G401.6 (cell line): ENCODE data around the gene CTSE.
"Not testable (repeated sequence)": the region's sequence is repeated elsewhere in the genome, so short reads cannot be mapped to it uniquely, and the experiment has no call there.

Experiments
- FAIRE-seq: peaks from 2 replicates; lab custom pipeline; 2012; peaks lifted over from hg19 to GRCh38; lab: Jason Lieb, UNC

Gene CTSE

GRCh38 chr1:206023695-206024094 is at the start of gene CTSE:
Gene CTSE (minus strand): TSS chr1:206023895. CDS start chr1:206023791, 104 bp downstream.
- FAIRE-seq = no peak

- no peak for FAIRE-seq
Observed at GRCh38 chr1:206070627-206071304, 47.1 kb upstream of the CTSE start.

- no peak for FAIRE-seq
Observed at GRCh38 chr1:206068314-206068713, 44.6 kb upstream of the CTSE start.

DNA sequence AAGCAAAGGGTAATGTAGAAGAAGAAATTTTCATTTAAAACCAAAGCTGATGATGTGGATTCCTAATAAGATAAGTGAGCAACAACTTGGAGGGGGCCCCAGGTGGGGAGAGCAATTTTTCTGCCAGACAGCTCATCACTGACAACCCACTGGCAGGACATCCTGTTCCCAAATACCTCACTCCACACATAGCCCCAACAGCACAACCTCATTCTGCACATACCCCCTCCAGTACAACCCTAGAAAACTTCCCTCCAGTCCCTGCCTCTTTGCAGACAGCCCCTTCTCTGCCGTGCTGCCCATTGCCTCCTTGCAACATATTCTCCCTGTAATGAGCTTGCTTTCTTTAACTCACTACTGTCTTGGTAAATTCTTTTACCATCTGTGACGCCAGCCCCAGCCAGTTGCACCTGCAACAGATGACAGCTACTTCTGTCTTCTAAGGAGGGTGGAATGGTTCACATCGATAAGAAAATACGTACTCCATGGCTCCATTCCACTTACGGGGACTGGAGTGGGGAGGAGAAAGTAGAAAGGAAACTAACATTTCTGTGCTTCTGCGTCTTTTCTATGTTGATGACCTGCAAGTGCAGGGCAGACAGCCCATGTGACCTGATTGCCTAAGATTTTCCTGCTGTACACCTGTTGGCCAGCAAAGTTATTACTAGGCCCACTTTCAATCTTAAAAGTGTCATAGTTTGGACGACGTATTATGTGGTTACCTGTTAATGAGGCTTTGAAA is 44.0 kb upstream of the CTSE start:
- FAIRE-seq = no peak

- no peak for FAIRE-seq
Observed at GRCh38 chr1:206066479-206067171, 42.9 kb upstream of the CTSE start.

DNA sequence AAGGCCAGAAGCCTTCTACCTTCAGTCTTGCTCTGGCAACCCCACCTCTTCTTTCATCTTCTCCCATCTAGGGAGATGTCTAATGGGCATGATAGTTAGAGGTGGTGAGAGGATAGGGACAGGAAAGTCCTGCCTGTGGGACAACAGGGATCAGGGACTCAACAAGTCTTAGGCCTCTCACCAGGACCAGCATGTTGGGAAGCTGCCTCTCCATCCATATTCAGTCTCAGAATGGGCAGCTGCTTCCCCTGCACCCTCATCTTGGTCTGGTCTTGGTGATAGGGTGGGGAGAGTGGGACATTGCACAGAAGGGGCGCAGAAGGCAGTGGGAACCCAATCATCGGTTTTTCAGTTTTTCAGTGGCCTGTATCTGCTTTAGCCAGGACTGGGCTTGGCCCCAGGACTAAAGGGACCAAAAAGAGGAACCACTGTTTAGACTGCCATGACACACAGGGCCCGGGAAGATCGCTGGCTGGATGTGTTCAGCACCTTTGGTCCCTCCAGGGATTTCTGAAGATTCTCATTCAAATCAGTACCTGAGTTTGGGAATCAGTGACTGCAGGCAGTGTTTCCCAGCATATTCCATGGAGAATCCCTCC is 42.0 kb upstream of the CTSE start:
- FAIRE-seq = no peak

GRCh38 chr1:206064501-206064900 is 40.8 kb upstream of the CTSE start:
- FAIRE-seq = not testable (repeated sequence)

- FAIRE-seq = not testable (repeated sequence)
Observed at GRCh38 chr1:206064001-206064400, 40.3 kb upstream of the CTSE start.

DNA sequence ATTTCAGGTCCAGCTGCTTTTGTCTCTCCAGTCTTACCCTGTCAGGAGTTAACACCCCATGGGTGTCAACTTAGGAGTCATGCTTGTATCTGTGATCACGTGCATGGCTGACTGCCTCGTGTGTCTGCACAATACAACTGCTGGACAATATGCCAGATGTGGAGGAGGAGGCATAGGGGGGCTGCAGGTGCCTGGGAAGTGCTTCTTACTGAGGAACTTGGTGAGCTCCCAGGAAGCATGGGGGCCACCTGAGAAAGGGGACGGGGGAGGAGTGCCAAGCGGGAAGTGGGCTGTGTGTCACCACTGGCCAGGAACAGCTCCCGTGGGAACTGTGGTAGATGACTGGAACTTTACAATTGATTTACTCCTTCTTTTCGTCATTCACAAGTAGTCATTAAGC is 38.8 kb upstream of the CTSE start:
- FAIRE-seq = no peak

DNA sequence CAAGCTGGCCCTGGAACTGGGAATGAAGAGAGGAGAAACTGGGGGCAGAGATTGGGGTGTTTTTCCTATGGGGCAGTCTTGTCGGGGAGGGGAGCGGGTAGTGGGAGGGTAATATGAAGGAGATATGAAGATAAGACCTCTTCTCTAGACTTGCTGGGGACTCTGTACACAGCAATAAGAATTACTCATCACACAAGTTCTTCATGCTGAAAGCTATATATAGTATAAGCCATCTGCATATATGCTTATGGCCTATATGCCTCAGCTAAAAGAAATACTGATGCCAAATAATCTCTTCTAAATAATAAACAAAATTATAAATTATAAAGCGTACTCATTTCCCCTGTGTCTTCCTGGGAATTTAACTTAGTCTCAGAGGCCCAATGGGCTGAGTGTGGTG is 37.1 kb upstream of the CTSE start:
- no peak for FAIRE-seq

DNA sequence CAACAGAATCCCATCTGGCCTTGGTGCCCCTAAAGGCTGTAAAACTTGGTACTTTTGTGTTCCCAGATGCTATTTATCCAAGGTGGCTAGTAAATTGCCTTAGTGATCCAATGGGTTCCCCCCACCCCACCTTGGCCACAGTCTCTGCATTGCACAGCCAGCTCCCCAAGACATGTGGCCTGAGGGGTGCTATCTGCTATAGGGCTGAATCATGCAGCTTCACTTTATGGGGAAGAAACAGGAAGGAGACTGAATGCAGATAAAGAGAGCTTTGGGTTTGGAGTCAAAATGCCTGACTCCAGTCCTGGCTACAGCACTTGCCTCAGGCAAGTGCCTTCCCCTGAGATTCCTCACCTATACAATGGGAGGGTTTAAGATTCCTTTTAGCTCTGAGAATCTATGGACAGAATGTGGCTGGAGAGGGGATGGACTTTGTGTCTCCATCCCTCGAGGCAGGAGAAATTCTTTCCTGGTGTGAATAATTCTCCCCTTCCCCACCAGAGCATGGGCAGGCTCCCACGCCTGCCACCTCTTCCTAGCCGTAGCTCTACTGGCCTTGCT is 35.7 kb upstream of the CTSE start:
- no peak for FAIRE-seq

- no peak for FAIRE-seq
Observed at GRCh38 chr1:206058927-206059292, 35.2 kb upstream of the CTSE start.

DNA sequence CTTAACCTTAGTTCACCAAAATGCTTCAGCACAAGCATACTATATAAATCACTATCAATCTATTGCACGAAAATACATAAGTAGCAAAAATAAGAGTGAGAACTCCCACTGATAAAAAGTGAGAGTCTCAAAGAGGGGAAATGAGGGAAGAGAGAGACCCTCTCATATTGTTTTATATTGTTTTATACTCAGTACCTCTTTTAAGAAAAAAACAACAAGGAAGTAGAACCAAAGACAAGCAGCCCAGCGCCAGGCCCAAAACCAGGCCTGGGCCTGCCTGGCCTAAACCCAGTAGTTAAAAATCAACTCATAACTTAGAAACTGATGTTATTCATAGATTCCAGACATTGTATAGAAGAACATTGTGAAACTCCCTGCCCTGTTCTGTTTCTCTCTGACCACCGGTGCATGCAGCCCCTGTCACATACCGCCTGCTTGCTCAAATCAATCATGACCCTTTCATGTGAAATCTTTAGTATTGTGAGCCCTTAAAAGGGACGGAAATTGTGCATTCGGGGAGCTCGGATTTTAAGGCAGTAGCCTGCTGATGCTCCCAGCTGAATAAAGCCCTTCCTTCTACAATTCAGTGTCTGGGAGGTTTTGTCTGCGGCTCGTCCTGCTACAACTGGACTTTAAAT is 34.7 kb upstream of the CTSE start:
- not testable (repeated sequence) for FAIRE-seq

GRCh38 chr1:206055639-206056323 is 32.1 kb upstream of the CTSE start:
- not testable (repeated sequence) for FAIRE-seq

DNA sequence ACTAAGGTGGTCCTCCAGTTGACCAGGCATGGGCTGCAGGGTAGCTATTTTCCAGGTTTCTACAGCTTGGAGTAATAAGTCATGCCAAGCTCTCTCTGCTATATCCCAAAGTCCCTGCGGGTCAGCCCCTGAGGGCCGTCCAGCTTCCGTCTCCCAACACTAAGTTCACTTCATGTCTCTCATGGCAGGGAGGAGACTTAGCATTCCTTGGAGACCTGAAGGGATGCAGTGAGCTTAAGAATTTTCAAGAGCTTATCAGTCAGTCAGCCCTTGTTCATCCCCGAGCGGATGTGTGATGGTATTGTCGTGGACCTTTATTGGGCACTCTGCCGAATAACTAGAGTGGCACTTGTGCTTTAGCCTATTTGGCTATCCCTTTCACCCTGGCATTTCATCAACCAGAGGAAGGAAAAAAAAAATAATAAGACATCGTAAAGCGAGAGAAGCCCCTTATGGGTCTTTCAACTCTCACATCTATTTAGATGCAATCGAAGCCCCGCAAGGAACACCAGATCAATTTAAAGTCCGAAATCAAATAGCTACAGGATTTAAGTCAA is 31.5 kb upstream of the CTSE start:
- FAIRE-seq = not testable (repeated sequence)

DNA sequence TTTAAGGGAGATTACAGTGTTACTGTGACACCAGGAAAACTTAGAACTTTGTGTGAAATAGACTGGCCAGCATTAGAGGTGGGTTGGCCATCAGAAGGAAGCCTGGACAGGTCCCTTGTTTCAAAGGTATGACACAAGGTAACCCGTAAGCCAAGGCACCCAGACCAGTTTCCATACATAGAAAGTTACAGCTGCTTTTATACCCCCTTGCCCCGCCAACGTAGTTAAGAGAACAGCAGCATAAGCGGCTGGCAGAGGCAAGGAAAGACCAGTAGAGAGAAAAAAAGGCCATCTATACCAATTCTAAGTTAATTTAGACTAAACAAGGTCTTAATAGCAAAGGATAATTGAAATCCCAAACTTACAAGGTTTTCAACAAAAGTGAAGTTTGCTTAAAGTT is 29.9 kb upstream of the CTSE start:
- not testable (repeated sequence) for FAIRE-seq

- FAIRE-seq = not testable (repeated sequence)
Observed at GRCh38 chr1:206052919-206053610, 29.4 kb upstream of the CTSE start, which contains the start of gene RHEX. Gene RHEX (plus strand): TSS chr1:206053173. CDS start chr1:206097829, 44,656 bp downstream.

DNA sequence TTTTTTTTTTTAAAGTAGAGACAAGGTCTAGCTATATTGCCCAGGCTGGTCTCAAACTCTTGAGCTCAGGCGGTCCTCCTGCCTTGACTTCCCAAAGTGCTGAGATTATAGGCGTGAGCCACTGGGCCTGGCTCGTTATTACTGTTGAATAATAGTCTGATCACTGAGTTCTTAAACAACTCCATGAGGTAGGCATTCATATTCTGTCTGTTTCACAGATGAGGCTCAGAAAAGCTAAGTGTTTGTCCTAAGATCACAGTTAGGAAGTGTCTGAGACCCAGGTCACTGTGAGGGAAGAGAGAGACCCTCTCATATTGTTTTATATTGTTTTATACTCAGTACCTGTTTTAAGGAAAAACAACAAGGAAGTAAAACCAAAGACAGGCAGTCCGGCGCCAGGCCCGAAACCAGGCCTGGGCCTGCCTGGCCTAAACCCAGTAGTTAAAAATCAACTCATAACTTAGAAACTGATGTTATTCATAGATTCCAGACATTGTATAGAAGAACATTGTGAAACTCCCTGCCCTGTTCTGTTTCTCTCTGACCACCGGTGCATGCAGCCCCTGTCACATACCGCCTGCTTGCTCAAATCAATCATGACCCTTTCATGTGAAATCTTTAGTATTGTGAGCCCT is 28.7 kb upstream of the CTSE start:
- not testable (repeated sequence) for FAIRE-seq

DNA sequence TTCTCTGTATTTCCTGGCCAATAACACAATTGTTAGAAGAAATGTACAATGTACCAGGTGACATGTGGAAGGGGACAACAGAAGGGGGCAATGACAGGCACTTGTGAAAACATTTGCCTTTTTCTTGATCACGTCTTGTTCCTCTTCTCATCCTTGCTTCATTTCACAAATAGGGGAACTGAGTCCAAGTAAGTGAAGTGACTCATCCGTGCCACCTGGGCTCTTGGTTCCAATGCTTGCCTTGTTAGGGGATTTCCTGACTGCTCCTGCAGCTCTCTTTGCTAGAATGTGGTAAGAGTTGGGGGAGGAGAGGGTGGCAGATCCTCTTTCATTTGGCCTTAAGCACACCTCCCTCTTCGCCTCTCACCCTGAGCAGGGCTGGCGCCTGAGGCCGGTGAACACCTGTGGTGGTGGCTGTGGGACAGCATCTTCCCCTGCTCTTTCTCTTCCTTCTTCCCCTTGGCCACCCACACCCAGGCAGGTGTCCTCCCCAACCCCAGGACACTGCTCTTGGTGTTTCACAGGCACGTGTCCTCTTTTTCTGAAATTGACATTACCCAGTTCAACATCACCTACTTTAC is 27.1 kb upstream of the CTSE start:
- FAIRE-seq = no peak
